Raji (cell line): ENCODE measurements around the gene ERI3.

ENCODE experiments used
- POLR2A ChIP-seq: IDR thresholded peaks from 2 replicates; pipeline ENCODE4 v1.6.1; 2011; ENCODE audit warnings: low read depth, low read length, control low read depth; ENCODE audit not compliant: insufficient read depth

The ERI3 gene

GRCh38 chr1:44359234-44359935 lies 4.3 kb upstream of the ERI3 start:
- TF ChIP-seq POLR2A = no peak

- no peak for TF ChIP-seq POLR2A
Observed at GRCh38 chr1:44357710-44358109, 2.7 kb upstream of the ERI3 start.

GRCh38 chr1:44355582-44356305 lies 687 bp upstream of the ERI3 start:
- TF ChIP-seq POLR2A = no peak

DNA sequence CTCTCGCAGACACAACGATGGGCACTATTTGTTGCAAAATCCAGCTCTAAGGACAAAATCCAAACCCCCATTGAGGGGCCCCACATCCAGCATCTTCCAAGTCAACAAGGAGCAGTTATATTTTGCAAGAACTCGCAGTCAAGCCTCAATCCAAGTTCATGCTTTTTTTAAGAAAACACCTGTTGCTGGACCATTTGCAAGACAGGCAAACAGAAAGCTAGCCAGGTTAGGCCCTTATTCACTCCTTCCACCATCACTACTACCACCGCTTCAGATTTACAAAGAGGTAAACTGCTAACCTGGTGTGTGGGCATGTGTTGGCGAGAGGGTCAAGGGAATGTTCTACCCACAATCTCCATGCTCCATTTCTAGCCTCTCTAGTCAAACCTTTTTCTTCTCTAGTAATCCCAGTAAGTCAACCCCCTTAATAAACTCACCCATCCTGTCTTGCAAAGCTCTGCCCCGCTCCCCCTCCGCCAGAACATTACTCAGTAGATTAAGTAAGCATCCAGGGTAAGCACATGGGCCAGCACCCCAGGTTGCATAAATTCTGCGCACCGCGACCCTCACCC lies 703 bp downstream of the ERI3 start:
- TF ChIP-seq POLR2A = no peak

GRCh38 chr1:44353604-44354003 lies 1.5 kb downstream of the ERI3 start:
- no peak for TF ChIP-seq POLR2A

DNA sequence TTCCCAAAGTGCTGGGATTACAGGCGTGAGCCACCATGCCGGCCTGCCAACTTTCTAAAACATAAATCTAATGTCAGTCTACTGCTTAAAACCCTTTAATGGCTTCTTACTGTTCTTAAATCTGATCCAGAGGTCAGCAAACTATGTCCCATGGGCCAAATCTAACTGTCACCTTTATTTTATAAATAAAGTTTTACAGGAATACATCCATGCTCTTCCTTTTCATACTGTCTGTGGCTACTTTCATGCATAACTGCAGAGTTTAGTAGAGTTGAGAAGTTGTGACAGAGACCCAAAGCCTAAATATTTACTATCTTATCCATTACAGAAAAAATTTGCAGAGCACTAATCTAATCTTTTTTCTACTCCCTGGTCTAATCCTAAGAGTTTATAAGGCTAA lies 3.8 kb downstream of the ERI3 start:
- TF ChIP-seq POLR2A = no peak

GRCh38 chr1:44348061-44348485 lies 7.0 kb downstream of the ERI3 start:
- TF ChIP-seq POLR2A = no peak

GRCh38 chr1:44347280-44347679 lies 7.8 kb downstream of the ERI3 start:
- no peak for TF ChIP-seq POLR2A

DNA sequence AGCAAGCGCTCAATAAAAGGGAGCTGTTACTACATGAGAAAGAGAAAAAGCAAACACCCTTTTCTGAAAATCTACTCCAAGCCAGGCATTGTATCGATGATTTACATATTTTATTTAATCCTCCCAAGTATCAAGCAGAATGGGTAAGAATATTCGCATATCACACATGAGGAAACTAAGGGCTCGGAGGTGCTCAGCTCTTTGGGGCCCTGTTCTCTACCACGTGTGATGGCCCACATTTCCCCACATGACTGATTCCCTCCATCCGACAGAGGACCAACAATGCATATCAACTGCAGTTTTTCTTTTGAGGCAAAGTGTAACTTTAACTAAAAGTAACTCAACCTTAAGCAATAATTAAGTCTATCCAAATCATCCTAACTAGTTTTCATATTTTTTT lies 8.2 kb downstream of the ERI3 start:
- no peak for TF ChIP-seq POLR2A

DNA sequence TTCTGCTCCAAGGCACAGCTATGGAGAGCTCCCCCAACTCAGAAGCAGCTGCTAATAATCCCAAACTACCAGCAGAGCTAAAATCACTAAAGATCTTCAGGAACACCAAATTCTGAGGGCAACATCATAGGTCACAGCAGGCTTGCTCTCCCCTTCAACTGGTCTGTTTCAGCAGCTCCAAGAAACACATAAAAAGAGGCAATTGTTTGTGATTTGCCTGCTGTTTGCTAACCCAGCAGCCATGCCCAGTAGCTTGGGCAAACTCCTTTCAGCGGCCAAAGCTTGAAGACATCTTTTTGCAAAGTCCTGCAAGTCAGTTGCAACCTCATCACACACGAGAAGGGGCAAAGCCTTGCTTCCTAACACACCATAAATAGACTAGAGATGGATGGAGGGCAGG lies 8.9 kb downstream of the ERI3 start:
- no peak for TF ChIP-seq POLR2A

DNA sequence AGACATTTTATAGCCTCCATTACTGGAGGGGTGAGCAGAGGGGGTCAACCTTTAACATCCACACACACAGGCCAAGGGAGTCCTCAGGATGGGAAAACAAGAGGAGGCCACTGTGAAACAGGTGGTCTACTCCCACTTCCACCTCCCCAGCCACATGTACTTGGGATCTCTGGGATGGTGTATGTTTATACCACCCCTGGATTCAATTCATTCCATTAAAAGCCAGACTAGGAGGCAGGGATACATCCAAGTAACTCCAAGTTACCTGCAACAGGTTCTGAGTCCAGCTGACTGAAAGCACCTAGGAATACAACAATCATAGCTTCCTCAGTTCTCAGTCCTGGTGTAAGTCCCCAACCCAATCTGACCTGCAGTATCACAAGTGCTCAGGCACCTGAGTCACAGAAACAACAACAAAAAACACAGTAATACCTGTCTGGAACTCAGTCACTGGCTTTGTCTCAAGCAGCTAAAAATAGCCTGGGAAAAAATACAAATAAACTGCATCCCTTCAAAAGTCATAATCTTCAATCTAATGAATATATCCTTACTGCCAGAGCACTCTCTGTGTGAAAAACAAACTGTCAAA lies 9.8 kb downstream of the ERI3 start:
- no peak for TF ChIP-seq POLR2A

DNA sequence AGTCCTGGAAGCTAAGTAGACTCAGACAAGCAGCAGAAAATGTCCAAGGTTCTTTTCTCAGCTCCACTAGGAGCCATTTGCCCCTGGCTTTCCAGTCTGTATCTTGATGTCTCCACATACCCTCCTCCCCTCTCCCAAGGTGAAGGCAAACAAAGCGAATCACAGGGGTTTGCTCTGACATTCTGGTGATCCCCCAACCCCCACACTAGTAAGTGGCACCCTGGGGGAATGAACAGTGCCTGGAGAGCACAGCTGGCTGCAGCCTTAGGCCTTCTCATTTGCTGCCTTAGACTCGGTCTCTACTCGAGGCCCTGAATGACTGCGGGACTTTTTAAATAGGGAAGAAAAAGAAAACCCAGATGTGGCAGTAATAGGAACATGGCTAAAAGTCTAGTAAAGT lies 15.3 kb downstream of the ERI3 start:
- no peak for TF ChIP-seq POLR2A

DNA sequence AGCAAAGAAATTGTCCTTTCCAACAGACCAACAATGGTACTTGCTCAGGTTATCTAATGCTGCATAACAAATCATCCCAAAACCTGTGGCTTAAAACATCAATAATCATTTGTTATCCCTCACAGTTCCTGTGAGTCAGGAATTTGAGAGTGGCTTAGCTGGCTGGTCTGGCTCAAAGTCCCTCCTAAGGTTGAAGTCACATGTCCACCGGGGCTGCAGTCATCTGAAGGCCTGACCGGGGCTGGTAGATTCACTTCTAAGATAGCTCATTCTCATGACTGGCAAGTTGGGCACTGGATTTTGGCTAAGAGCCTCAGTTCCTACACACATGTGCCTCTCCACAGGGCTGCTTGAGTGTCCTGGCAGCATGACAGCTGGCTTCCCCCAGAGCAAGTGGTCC lies 16.9 kb downstream of the ERI3 start:
- TF ChIP-seq POLR2A = no peak

DNA sequence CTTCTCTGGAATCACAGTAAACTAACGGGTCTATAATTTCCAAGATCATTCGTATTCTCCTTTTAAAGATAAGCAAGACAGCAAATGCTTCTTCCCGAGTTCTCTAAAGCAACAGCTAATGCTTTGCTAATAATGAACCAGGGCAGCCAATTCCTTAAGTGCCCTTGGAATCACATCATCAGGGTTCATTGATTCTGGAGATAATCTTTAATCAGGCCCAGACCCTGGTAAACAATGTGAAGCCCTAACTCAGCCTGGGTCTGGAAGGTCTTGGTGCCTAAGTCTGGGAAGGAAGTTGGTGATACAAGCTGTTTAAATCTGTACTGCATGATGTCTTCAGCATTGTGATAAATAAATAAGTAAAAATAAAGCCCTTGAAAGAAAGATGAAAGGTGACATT lies 18.4 kb downstream of the ERI3 start:
- no peak for TF ChIP-seq POLR2A

DNA sequence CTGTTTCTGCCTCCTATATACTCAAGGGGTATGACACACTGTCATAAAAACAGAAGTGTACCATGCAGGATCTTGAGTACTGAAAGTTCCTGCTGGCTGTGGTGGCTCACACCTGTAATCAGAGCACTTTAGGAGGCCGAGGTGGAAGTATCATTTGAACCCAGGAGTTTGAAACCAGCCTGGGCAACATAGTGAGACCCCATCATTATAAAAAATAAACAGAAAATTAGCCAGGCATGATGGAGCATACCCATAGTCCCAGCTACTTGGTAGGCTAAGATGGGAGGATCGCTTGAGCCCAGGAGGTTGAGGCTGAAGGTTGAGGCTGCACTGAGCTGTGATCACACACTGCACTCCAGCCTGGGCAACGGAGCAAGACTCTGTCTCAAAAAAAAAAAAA lies 20.1 kb downstream of the ERI3 start:
- TF ChIP-seq POLR2A = no peak

GRCh38 chr1:44333376-44333775 lies 21.7 kb downstream of the ERI3 start:
- TF ChIP-seq POLR2A = no peak
